GM12891 (cell line): ENCODE data around the gene MAGEB17.

Experiments
- PAX5 ChIP-seq: IDR thresholded peaks from 2 replicates; pipeline ENCODE4 v1.6.1; 2011; ENCODE audit warnings: low read length, moderate library complexity, mild to moderate bottlenecking; ENCODE audit not compliant: insufficient read depth, severe bottlenecking
- POLR2A ChIP-seq: IDR thresholded peaks from 2 replicates; pipeline ENCODE4 v1.6.1; 2011; ENCODE audit warnings: low read depth, low read length, control low read depth
- POLR2AphosphoS5 ChIP-seq: IDR thresholded peaks from 2 replicates; pipeline ENCODE4 v1.6.1; 2011; ENCODE audit warnings: low read depth, low read length, control low read depth
- POU2F2 ChIP-seq: IDR thresholded peaks from 2 replicates; pipeline ENCODE4 v1.6.1; 2011; ENCODE audit warnings: low read depth, mild to moderate bottlenecking, control low read depth, low read length, moderate library complexity
- SPI1 ChIP-seq: IDR thresholded peaks from 2 replicates; pipeline ENCODE4 v1.6.1; 2011; ENCODE audit warnings: low read depth, low read length, control low read depth
- TAF1 ChIP-seq: IDR thresholded peaks from 2 replicates; pipeline ENCODE4 v1.6.1; 2011; ENCODE audit warnings: low read depth, low read length, control low read depth

GRCh38 chrX:16124201-16124600 is 43.1 kb upstream of the MAGEB17 start:
- TF ChIP-seq POLR2A (no peak), POLR2AphosphoS5 (no peak), POU2F2 (no peak), PAX5 (no peak), TAF1 (no peak), SPI1 (no peak)
